Tibial nerve (tissue), 4 donors: ENCODE measurements around the gene CNTNAP5. TPM values are rescaled to one million over a fixed set of nuclear protein-coding genes. Genes with fewer than 3 reads are reported as not detected.

Experiments used
- DNase-seq, 2 donors: peaks; one replicate each; pipeline ENCODE4 v3.0.0-alpha.2; 2019; ENCODE audit warnings: low spot score in 2 of 2
- H3K27ac ChIP-seq, 4 donors: fragments of 200-600 bp; sonication (generic) in 3 of 4; one replicate each; pipeline ENCODE4 v1.5.1; 2017 to 2019; ENCODE audit warnings: mild to moderate bottlenecking in 1 of 4
- H3K27me3 ChIP-seq, 2 donors: fragments of 200-600 bp; sonication (generic) in 1 of 2; one replicate each; pipeline versions ENCODE4 v1.5.1 to v1.6.0; 2017 to 2019
- H3K36me3 ChIP-seq, 3 donors: fragments of 200-600 bp; sonication (generic); one replicate each; pipeline ENCODE4 v1.5.1; 2018 to 2019
- H3K4me1 ChIP-seq, 4 donors: fragments of 200-600 bp; sonication (generic) in 3 of 4; one replicate each; pipeline ENCODE4 v1.5.1; 2017 to 2019
- H3K4me3 ChIP-seq, 4 donors: fragments of 200-600 bp; sonication (generic) in 3 of 4; one replicate each; pipeline ENCODE4 v1.5.1; 2017 to 2019; ENCODE audit warnings: mild to moderate bottlenecking in 1 of 4, moderate library complexity in 1 of 4
- H3K9me3 ChIP-seq, 4 donors: fragments of 200-600 bp; sonication (generic) in 3 of 4; one replicate each; pipeline ENCODE4 v1.5.1; 2017 to 2019
- EP300 ChIP-seq, 2 donors: sonication (generic); formaldehyde crosslinking; IDR thresholded peaks; one replicate each; pipeline ENCODE4 v1.6.1; 2017; ENCODE audit warnings: antibody characterized with exemption in 2 of 2, mild to moderate bottlenecking in 1 of 2
- POLR2A ChIP-seq, 2 donors: fragments of 450-650 bp; IDR thresholded peaks; one replicate each; pipeline ENCODE4 v1.6.1; 2017; ENCODE audit warnings: antibody characterized with exemption in 2 of 2, mild to moderate bottlenecking in 2 of 2, moderate library complexity in 2 of 2
- WGBS, 2 donors: methylation state at CpG; one replicate each; pipeline ENCODE4 v1.1.5; 2018; 5-methylcytosine and 5-hydroxymethylcytosine counted together
- total RNA-seq, 4 donors: library from RNA; depleted of rRNA; stranded (reverse); fragments of >200 nt; gene quantifications; one replicate each; pipeline ENCODE4 v1.1.0, GENCODE V29; 2016
- TF ChIP-seq, protein P1 (sequence below), 5 experiments: fragments of 200-600 bp in 3 of 5; fragments of 450-650 bp in 2 of 5; sonication (generic) in 3 of 5; IDR thresholded peaks; one replicate each; pipeline ENCODE4 v1.5.1; 2016 to 2019; ENCODE audit warnings: antibody characterized with exemption in 5 of 5, mild to moderate bottlenecking in 3 of 5, moderate library complexity in 2 of 5

The CNTNAP5 gene
- total RNA-seq, 4 donors from 2014 or later = under 0.01 to 0.22 TPM; not detected in 2

GRCh38 chr2:124753842-124754241 is 728.8 kb downstream of the CNTNAP5 start:
- H3K4me3 ChIP-seq = no peak overlapping the region
- TF ChIP-seq POLR2A (IDR thresholded peaks at IDR 0.05) (no peak), EP300 (IDR thresholded peaks at IDR 0.05) (no peak)
- TF ChIP-seq, protein P1, sequence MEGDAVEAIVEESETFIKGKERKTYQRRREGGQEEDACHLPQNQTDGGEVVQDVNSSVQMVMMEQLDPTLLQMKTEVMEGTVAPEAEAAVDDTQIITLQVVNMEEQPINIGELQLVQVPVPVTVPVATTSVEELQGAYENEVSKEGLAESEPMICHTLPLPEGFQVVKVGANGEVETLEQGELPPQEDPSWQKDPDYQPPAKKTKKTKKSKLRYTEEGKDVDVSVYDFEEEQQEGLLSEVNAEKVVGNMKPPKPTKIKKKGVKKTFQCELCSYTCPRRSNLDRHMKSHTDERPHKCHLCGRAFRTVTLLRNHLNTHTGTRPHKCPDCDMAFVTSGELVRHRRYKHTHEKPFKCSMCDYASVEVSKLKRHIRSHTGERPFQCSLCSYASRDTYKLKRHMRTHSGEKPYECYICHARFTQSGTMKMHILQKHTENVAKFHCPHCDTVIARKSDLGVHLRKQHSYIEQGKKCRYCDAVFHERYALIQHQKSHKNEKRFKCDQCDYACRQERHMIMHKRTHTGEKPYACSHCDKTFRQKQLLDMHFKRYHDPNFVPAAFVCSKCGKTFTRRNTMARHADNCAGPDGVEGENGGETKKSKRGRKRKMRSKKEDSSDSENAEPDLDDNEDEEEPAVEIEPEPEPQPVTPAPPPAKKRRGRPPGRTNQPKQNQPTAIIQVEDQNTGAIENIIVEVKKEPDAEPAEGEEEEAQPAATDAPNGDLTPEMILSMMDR (IDR thresholded peaks at IDR 0.05) = no peak
- no peaks in the 10 kb centered on the region for H3K36me3 ChIP-seq
- H3K27ac ChIP-seq = no peak overlapping the region
- no peaks in the 10 kb centered on the region for H3K4me1 ChIP-seq
- no peaks in the 10 kb centered on the region for H3K9me3 ChIP-seq
- no peak for DNase-seq
- H3K27me3 ChIP-seq = no peaks in the 10 kb centered on the region
- 85 to 87% methylated on average over 3 of the region's 3 CpGs for WGBS, 2 donors

DNA sequence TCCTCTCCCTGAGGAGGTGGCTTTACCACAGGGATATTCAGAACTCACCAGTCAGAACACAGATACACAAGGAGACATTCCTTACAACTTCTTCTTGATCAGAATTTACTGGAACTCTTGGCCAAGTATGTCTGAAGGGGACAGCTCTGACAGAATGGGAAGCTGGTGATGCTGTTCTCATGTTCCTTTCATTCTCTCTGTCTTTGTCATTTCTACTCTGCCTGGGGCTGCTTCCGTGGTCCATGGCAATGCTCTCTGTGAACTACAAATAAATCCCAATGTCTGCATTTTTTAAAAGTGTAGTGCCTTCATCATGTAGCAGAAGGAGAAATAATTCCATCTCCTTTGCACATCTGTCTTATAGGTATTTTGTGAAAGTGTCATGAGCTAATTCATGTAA is 730.3 kb downstream of the CNTNAP5 start:
- Histone ChIP-seq H3K27me3 (no peaks in the 10 kb centered on the region), H3K4me1 (no peaks in the 10 kb centered on the region), H3K4me3 (no peak overlapping the region), H3K36me3 (no peaks in the 10 kb centered on the region), H3K9me3 (no peaks in the 10 kb centered on the region), H3K27ac (no peak overlapping the region)
- no peak for DNase-seq
- WGBS, 2 donors = 36 to 66% methylated on average over 1 of the region's 1 CpG
- TF ChIP-seq, protein P1 (IDR thresholded peaks at IDR 0.05) = no peak
- TF ChIP-seq EP300 (IDR thresholded peaks at IDR 0.05) (no peak), POLR2A (IDR thresholded peaks at IDR 0.05) (no peak)

DNA sequence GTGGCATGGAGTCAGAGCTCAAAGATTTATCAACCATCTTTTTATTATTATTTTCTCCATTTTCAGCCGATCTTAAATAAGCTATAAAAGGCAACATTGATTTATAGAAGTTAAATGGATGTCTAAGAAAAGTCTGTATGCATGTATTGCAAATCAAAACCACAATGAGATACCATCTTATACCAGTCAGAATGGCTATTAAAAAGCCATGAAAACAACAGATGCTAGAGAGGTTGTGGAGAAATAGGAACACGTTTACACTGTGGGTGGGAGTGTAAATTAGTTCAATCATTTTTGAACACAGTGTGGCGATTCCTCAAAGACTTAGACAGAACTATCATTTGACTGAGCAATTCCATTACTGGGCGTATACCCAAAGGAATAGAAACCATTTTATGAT is 731.0 kb downstream of the CNTNAP5 start:
- Histone ChIP-seq H3K9me3 (no peaks in the 10 kb centered on the region), H3K36me3 (no peaks in the 10 kb centered on the region), H3K4me1 (no peaks in the 10 kb centered on the region), H3K27me3 (no peaks in the 10 kb centered on the region), H3K4me3 (no peak overlapping the region), H3K27ac (no peak overlapping the region)
- TF ChIP-seq EP300 (IDR thresholded peaks at IDR 0.05) (no peak), POLR2A (IDR thresholded peaks at IDR 0.05) (no peak)
- TF ChIP-seq, protein P1 (IDR thresholded peaks at IDR 0.05) = no peak
- WGBS, 2 donors = 82 to 89% methylated on average over 4 of the region's 4 CpGs
- no peak for DNase-seq

DNA sequence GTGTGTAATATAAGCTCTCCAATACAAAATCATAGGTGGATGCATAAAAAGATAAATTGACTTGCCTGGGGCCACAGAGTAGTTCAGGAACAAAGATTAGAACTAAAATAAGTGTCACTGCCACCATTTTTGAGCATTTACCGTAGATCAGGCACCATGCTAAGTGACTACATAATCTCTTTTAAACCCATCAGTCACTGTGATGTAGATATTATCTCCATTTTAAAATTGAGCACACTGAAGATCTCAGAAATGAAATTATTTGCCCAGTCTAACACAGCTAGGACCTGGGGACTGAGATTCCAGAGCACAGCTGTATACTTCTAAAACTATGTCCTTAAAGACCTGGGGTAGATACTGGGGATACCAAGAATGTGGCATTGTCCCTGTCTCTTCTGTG is 737.3 kb downstream of the CNTNAP5 start:
- TF ChIP-seq EP300 (IDR thresholded peaks at IDR 0.05) = no peak
- no peak for TF ChIP-seq POLR2A (IDR thresholded peaks at IDR 0.05)
- TF ChIP-seq, protein P1 (IDR thresholded peaks at IDR 0.05) = no peak
- H3K9me3 ChIP-seq = no peaks in the 10 kb centered on the region
- H3K27me3 ChIP-seq = no peaks in the 10 kb centered on the region
- no peak for DNase-seq
- H3K27ac ChIP-seq = no peak overlapping the region
- H3K4me3 ChIP-seq = no peak overlapping the region
- no peaks in the 10 kb centered on the region for H3K4me1 ChIP-seq
- no peaks in the 10 kb centered on the region for H3K36me3 ChIP-seq
- 89 to 94% methylated on average over 1 of the region's 1 CpG for WGBS, 2 donors

- H3K27ac ChIP-seq = no peak overlapping the region
- H3K4me3 ChIP-seq = no peak overlapping the region
- TF ChIP-seq POLR2A (IDR thresholded peaks at IDR 0.05) (no peak), EP300 (IDR thresholded peaks at IDR 0.05) (no peak)
- TF ChIP-seq, protein P1 (IDR thresholded peaks at IDR 0.05) = no peak
- WGBS, 2 donors = 70% methylated on average over 9 of the region's 9 CpGs
- H3K4me1 ChIP-seq = no peaks in the 10 kb centered on the region
- H3K27me3 ChIP-seq = no peaks in the 10 kb centered on the region
- DNase-seq = no peak
- no peaks in the 10 kb centered on the region for H3K9me3 ChIP-seq
- H3K36me3 ChIP-seq = no peaks in the 10 kb centered on the region
These were observed 738.5 kb downstream of the CNTNAP5 start for GRCh38 chr2:124763611-124764010.
